Muscle of leg (tissue), 11 donors: ENCODE data around the gene PTPN3. TPM values are rescaled to one million over a fixed set of nuclear protein-coding genes. Genes with fewer than 3 reads are reported as not detected.

ENCODE experiments used
- DNase-seq: peaks from one replicate; pipeline ENCODE4 v3.0.0; 2013
- H3K27ac ChIP-seq: one replicate; pipeline ENCODE4 v1.5.1; 2013; ENCODE audit warnings: mild to moderate bottlenecking, low read length, control low read depth
- H3K27me3 ChIP-seq: one replicate; pipeline ENCODE4 v1.6.1; 2013; ENCODE audit warnings: low read length; ENCODE audit not compliant: control insufficient read depth, insufficient read depth
- H3K36me3 ChIP-seq: one replicate; pipeline ENCODE4 v1.6.1; 2013; ENCODE audit warnings: low read length; ENCODE audit not compliant: control insufficient read depth, insufficient read depth
- H3K4me1 ChIP-seq: one replicate; pipeline ENCODE4 v1.6.1; 2013; ENCODE audit warnings: low read length; ENCODE audit not compliant: control insufficient read depth, insufficient read depth
- H3K4me3 ChIP-seq: one replicate; pipeline ENCODE4 v1.5.1; 2013; ENCODE audit warnings: low read length, control low read depth
- H3K9me3 ChIP-seq: replicated peaks from 2 replicates; pipeline ENCODE4 v1.6.1; 2013; ENCODE audit warnings: low read depth, low read length; ENCODE audit not compliant: control insufficient read depth
- WGBS: methylation state at CpG from one replicate; pipeline ENCODE4 v1.1.5; 2013; ENCODE audit warnings: missing lambda C conversion rate; ENCODE audit not compliant: insufficient coverage; 5-methylcytosine and 5-hydroxymethylcytosine counted together
- polyA plus RNA-seq, 8 donors: library from polyadenylated mRNA; unstranded; fragments of 120-200 nt; gene quantifications; one replicate each; pipeline versions ENCODE4 v1.2.1 to v1.2.3, GENCODE V29; 2013; ENCODE audit warnings: inconsistent platforms in 1 of 8, low replicate concordance in 1 of 8; ENCODE audit not compliant: insufficient read length in 8 of 8, insufficient read depth in 1 of 8
- total RNA-seq: library from RNA; stranded (reverse); fragments of 120-200 nt; gene quantifications from one replicate; pipeline ENCODE4 v1.2.4, GENCODE V29; 2013

Gene PTPN3
- total and polyA plus RNA-seq, 9 donors, result 2.0 to 5.6 (median 3.3) TPM

- Histone ChIP-seq H3K9me3 (no peaks in the 10 kb centered on the region), H3K36me3 (no peaks in the 10 kb centered on the region), H3K27me3 (no peaks in the 10 kb centered on the region), H3K27ac (no peak overlapping the region), H3K4me3 (no peak overlapping the region), H3K4me1 (peaks cover 5% of the 10 kb centered on the region)
- DNase-seq, result no peak
- WGBS, result 60% methylated on average over 1 of the region's 5 CpGs
These were observed 29.2 kb downstream of the PTPN3 start for GRCh38 chr9:109468927-109469326.

GRCh38 chr9:109467936-109468335 lies 30.2 kb downstream of the PTPN3 start:
- Histone ChIP-seq H3K4me3 (no peak overlapping the region), H3K27ac (no peak overlapping the region), H3K4me1 (peaks cover 3% of the 10 kb centered on the region), H3K36me3 (no peaks in the 10 kb centered on the region), H3K27me3 (no peaks in the 10 kb centered on the region), H3K9me3 (no peaks in the 10 kb centered on the region)
- no peak for DNase-seq
- no CpG with 5 or more reads among the region's 2 CpGs for WGBS

GRCh38 chr9:109466623-109467590 lies 31.2 kb downstream of the PTPN3 start:
- H3K27me3 ChIP-seq, result no peaks in the 10 kb centered on the region
- H3K4me3 ChIP-seq, result no peak overlapping the region
- no peaks in the 10 kb centered on the region for H3K36me3 ChIP-seq
- H3K9me3 ChIP-seq, result no peaks in the 10 kb centered on the region
- 74% methylated on average over 8 of the region's 12 CpGs for WGBS
- H3K27ac ChIP-seq, result no peak overlapping the region
- DNase-seq, result no peak
- H3K4me1 ChIP-seq, result peaks cover 3% of the 10 kb centered on the region

GRCh38 chr9:109463924-109464625 lies 34.0 kb downstream of the PTPN3 start:
- H3K36me3 ChIP-seq, result no peaks in the 10 kb centered on the region
- H3K4me1 ChIP-seq, result no peaks in the 10 kb centered on the region
- no peak overlapping the region for H3K27ac ChIP-seq
- H3K27me3 ChIP-seq, result peaks cover 2% of the 10 kb centered on the region
- H3K9me3 ChIP-seq, result no peaks in the 10 kb centered on the region
- H3K4me3 ChIP-seq, result no peak overlapping the region
- WGBS, result no CpG with 5 or more reads among the region's 7 CpGs
- DNase-seq, result no peak

GRCh38 chr9:109460576-109460975 lies 37.5 kb downstream of the PTPN3 start:
- Histone ChIP-seq H3K9me3 (no peaks in the 10 kb centered on the region), H3K36me3 (no peaks in the 10 kb centered on the region), H3K4me3 (no peak overlapping the region), H3K27ac (no peak overlapping the region), H3K27me3 (peaks cover 5% of the 10 kb centered on the region), H3K4me1 (no peaks in the 10 kb centered on the region)
- no peak for DNase-seq
- 84% methylated on average over 3 of the region's 6 CpGs for WGBS

GRCh38 chr9:109459423-109459822 lies 38.7 kb downstream of the PTPN3 start:
- H3K9me3 ChIP-seq, result no peaks in the 10 kb centered on the region
- DNase-seq, result no peak
- H3K27me3 ChIP-seq, result peaks cover 5% of the 10 kb centered on the region
- no peaks in the 10 kb centered on the region for H3K36me3 ChIP-seq
- WGBS, result 73% methylated on average over 4 of the region's 4 CpGs
- H3K4me3 ChIP-seq, result no peak overlapping the region
- H3K4me1 ChIP-seq, result no peaks in the 10 kb centered on the region
- no peak overlapping the region for H3K27ac ChIP-seq

- Histone ChIP-seq H3K4me1 (no peaks in the 10 kb centered on the region), H3K27ac (no peak overlapping the region), H3K4me3 (no peak overlapping the region), H3K36me3 (no peaks in the 10 kb centered on the region), H3K9me3 (no peaks in the 10 kb centered on the region), H3K27me3 (peaks cover 5% of the 10 kb centered on the region)
- DNase-seq, result no peak
- WGBS, result 90% methylated on average over 3 of the region's 8 CpGs
These were observed 39.5 kb downstream of the PTPN3 start for GRCh38 chr9:109458453-109459211.

- peaks cover 5% of the 10 kb centered on the region for H3K27me3 ChIP-seq
- no peaks in the 10 kb centered on the region for H3K4me1 ChIP-seq
- H3K9me3 ChIP-seq, result no peaks in the 10 kb centered on the region
- H3K36me3 ChIP-seq, result no peaks in the 10 kb centered on the region
- 88% methylated on average over 1 of the region's 7 CpGs for WGBS
- H3K4me3 ChIP-seq, result no peak overlapping the region
- no peak overlapping the region for H3K27ac ChIP-seq
- no peak for DNase-seq
These were observed 41.3 kb downstream of the PTPN3 start for GRCh38 chr9:109456811-109457210.

- no peaks in the 10 kb centered on the region for H3K9me3 ChIP-seq
- H3K27me3 ChIP-seq, result peaks cover 7% of the 10 kb centered on the region
- no peaks in the 10 kb centered on the region for H3K36me3 ChIP-seq
- H3K27ac ChIP-seq, result no peak overlapping the region
- no peak for DNase-seq
- H3K4me1 ChIP-seq, result no peaks in the 10 kb centered on the region
- 56% methylated on average over 5 of the region's 11 CpGs for WGBS
- no peak overlapping the region for H3K4me3 ChIP-seq
These were observed 42.2 kb downstream of the PTPN3 start for GRCh38 chr9:109455861-109456260.

GRCh38 chr9:109455391-109455790 lies 42.7 kb downstream of the PTPN3 start:
- Histone ChIP-seq H3K27ac (no peak overlapping the region), H3K4me1 (no peaks in the 10 kb centered on the region), H3K27me3 (peaks cover 7% of the 10 kb centered on the region), H3K9me3 (no peaks in the 10 kb centered on the region), H3K4me3 (no peak overlapping the region), H3K36me3 (no peaks in the 10 kb centered on the region)
- 68% methylated on average over 5 of the region's 7 CpGs for WGBS
- DNase-seq, result no peak
